ENCODE results near the gene OAS2.

DNA sequence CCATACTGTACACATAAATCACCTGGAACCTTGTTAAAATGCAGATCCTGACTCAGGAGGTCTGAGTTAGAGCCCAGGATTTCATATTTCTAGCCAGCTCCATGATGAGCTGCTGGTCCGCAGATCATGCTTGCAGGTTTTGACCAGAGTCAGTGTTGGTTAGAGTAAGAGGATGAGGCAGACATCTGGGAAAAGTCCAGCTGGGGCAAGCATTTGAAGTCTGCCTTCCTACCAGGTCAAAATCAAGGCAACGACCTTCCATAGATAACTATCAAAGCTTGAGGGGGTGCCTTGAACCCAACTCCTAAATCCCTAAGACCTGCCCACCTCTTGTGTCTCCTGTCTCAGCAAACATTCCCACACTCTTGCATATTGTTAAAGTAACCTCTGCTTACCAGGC, 9.2 kb downstream of the OAS2 start:
- TF ChIP-seq CTCF (IDR thresholded peaks at IDR 0.05) = no peak
- TF ChIP-seq POLR2A (IDR thresholded peaks at IDR 0.05) = no peak
- TF ChIP-seq EP300 (IDR thresholded peaks at IDR 0.05) = no peak
- TF ChIP-seq POLR2AphosphoS5 (IDR thresholded peaks at IDR 0.05) = no peak

Measured in stomach (tissue), 4 donors.